Gastrocnemius medialis (tissue), 4 donors: ENCODE data around the gene SIRT7. TPM values are rescaled to one million over a fixed set of nuclear protein-coding genes. Genes with fewer than 3 reads are reported as not detected.

Experiments
- ATAC-seq, 2 donors: fragments of 150-250 bp; one replicate each; pipeline ENCODE4 v1.9.1; 2016
- DNase-seq, 2 donors: peaks; one replicate each; pipeline ENCODE4 v3.0.0-alpha.2; 2019
- H3K27ac ChIP-seq, 4 donors: fragments of 200-600 bp; sonication (generic); 1 replicate in 1 of 4; 2 replicates in 3 of 4; pipeline ENCODE4 v1.5.1; 2016 to 2018; ENCODE audit warnings: mild to moderate bottlenecking in 2 of 4, moderate library complexity in 1 of 4
- H3K27me3 ChIP-seq, 3 donors: fragments of 200-600 bp; sonication (generic) in 2 of 3; 1 replicate in 1 of 3; 2 replicates in 2 of 3; pipeline versions ENCODE4 v1.5.1 to v1.6.0; 2016 to 2019; ENCODE audit warnings: mild to moderate bottlenecking in 1 of 3, moderate library complexity in 1 of 3
- H3K36me3 ChIP-seq, 2 donors: fragments of 200-600 bp; sonication (generic) in 1 of 2; one replicate each; pipeline ENCODE4 v1.5.1; 2017 to 2018
- H3K4me1 ChIP-seq, 2 donors: fragments of 200-600 bp; sonication (generic) in 1 of 2; one replicate each; pipeline ENCODE4 v1.5.1; 2016 to 2017; ENCODE audit warnings: mild to moderate bottlenecking in 2 of 2
- H3K4me3 ChIP-seq, 4 donors: fragments of 200-600 bp; sonication (generic) in 3 of 4; 1 replicate in 1 of 4; 2 replicates in 3 of 4; pipeline ENCODE4 v1.5.1; 2016 to 2019; ENCODE audit warnings: mild to moderate bottlenecking in 2 of 4
- H3K9me3 ChIP-seq, 3 donors: fragments of 200-600 bp; sonication (generic) in 2 of 3; 1 replicate in 1 of 3; 2 replicates in 2 of 3; pipeline ENCODE4 v1.5.1; 2016 to 2019
- CTCF ChIP-seq, 5 experiments: fragments of 450-650 bp in 3 of 5; fragments of 200-600 bp in 2 of 5; sonication (generic) in 2 of 5; IDR thresholded peaks in 4 of 5; conservative IDR thresholded peaks in 1 of 5; 1 replicate in 4 of 5; 2 replicates in 1 of 5; pipeline ENCODE4 v1.5.1; 2016 to 2019; ENCODE audit warnings: antibody characterized with exemption in 5 of 5, mild to moderate bottlenecking in 3 of 5, moderate library complexity in 3 of 5
- POLR2A ChIP-seq, 2 donors: fragments of 450-650 bp; IDR thresholded peaks; one replicate each; pipeline ENCODE4 v1.6.1; 2017; ENCODE audit warnings: antibody characterized with exemption in 2 of 2, mild to moderate bottlenecking in 2 of 2, moderate library complexity in 2 of 2
- in situ Hi-C, 4 donors: fragments of 200-750 bp; cut with MboI; loops; one replicate each; pipeline versions ENCODE4 v1.15.0 to v1.8.0; 2017; ENCODE audit warnings: low sequenced_read_pairs in 4 of 4
- intact Hi-C: fragments of 100-400 bp; cut with DNase I; formaldehyde crosslinking; loops from one replicate; pipeline ENCODE4 v1.15.1; 2023; ENCODE audit warnings: low total_unique reads
- total RNA-seq, 4 donors: library from RNA; depleted of rRNA; stranded (reverse); fragments of >200 nt; gene quantifications; one replicate each; pipeline versions ENCODE4 v1.1.0 to v1.2.3, GENCODE V29; 2016

Gene SIRT7
- total RNA-seq, 4 donors from 2014 or later, result 7.2 to 11.4 (median 8.3) TPM

- no peaks in the 10 kb centered on the region for H3K27me3 ChIP-seq
- intact Hi-C loops, result no loop called here
- no peaks in the 10 kb centered on the region for H3K9me3 ChIP-seq
- peaks cover 0 to 16% of the 10 kb centered on the region in 2 donors for H3K36me3 ChIP-seq
- H3K4me1 ChIP-seq, result peaks cover 21 to 27% of the 10 kb centered on the region in 2 donors
- DNase-seq (no peak), ATAC-seq (no peak)
- no peak overlapping the region for H3K4me3 ChIP-seq
- TF ChIP-seq CTCF (IDR thresholded peaks at IDR 0.05 in 4 of 5, conservative IDR thresholded peaks at IDR 0.05 in 1 of 5), result no peak
- no peak for TF ChIP-seq POLR2A (IDR thresholded peaks at IDR 0.05)
- in situ Hi-C loops, result no loop called here
- H3K27ac ChIP-seq, result no peak overlapping the region
Observed at GRCh38 chr17:81908793-81909192, 9.2 kb downstream of the SIRT7 start.

GRCh38 chr17:81907219-81908145, 10.5 kb downstream of the SIRT7 start:
- Histone ChIP-seq H3K27ac (peak overlapping the region; percentile 39 to 69 (median 62)), H3K9me3 (no peaks in the 10 kb centered on the region), H3K36me3 (peaks cover 0 to 3% of the 10 kb centered on the region in 2 donors), H3K27me3 (no peaks in the 10 kb centered on the region), H3K4me1 (peaks cover 21 to 27% of the 10 kb centered on the region in 2 donors), H3K4me3 (no peak overlapping the region)
- peak in 1 of 2 donors; percentile 56 for ATAC-seq
- in situ Hi-C loops, result no loop called here
- peak; percentile 49 to 85 for DNase-seq
- intact Hi-C loops, result no loop called here
- no peak for TF ChIP-seq POLR2A (IDR thresholded peaks at IDR 0.05)
- no peak for TF ChIP-seq CTCF (IDR thresholded peaks at IDR 0.05 in 4 of 5, conservative IDR thresholded peaks at IDR 0.05 in 1 of 5)

GRCh38 chr17:81906476-81907218, 11.3 kb downstream of the SIRT7 start:
- Histone ChIP-seq H3K27me3 (no peaks in the 10 kb centered on the region), H3K36me3 (no peaks in the 10 kb centered on the region), H3K9me3 (no peaks in the 10 kb centered on the region), H3K27ac (peak overlapping the region; percentile 39 to 69 (median 62)), H3K4me3 (no peak overlapping the region), H3K4me1 (peaks cover 22 to 24% of the 10 kb centered on the region in 2 donors)
- TF ChIP-seq CTCF (IDR thresholded peaks at IDR 0.05 in 4 of 5, conservative IDR thresholded peaks at IDR 0.05 in 1 of 5), result no peak
- ATAC-seq (no peak), DNase-seq (no peak)
- intact Hi-C loops, result no loop called here
- in situ Hi-C loops, result no loop called here

- DNase-seq, result no peak
- H3K4me1 ChIP-seq, result peaks cover 20 to 24% of the 10 kb centered on the region in 2 donors
- no peaks in the 10 kb centered on the region for H3K9me3 ChIP-seq
- in situ Hi-C loops, result no loop called here
- no peak overlapping the region for H3K4me3 ChIP-seq
- TF ChIP-seq CTCF (IDR thresholded peaks at IDR 0.05 in 4 of 5, conservative IDR thresholded peaks at IDR 0.05 in 1 of 5) (no peak), POLR2A (IDR thresholded peaks at IDR 0.05) (no peak)
- no peaks in the 10 kb centered on the region for H3K36me3 ChIP-seq
- H3K27ac ChIP-seq, result no peak overlapping the region
- ATAC-seq, result no peak
- intact Hi-C loops, result no loop called here
- H3K27me3 ChIP-seq, result no peaks in the 10 kb centered on the region
Observed at GRCh38 chr17:81905993-81906392, 12.0 kb downstream of the SIRT7 start.
